Renal cortex interstitium (tissue), 11 donors: ENCODE results near the gene SRL. TPM values are rescaled to one million over a fixed set of nuclear protein-coding genes. Genes with fewer than 3 reads are reported as not detected.
"Not testable (repeated sequence)": the region's sequence is repeated elsewhere in the genome, so short reads cannot be mapped to it uniquely, and the experiment has no call there.

Experiments
- DNase-seq, 11 donors: peaks; one replicate each; pipeline ENCODE4 v3.0.0-alpha.2; 2013; ENCODE audit warnings: low read depth in 9 of 11, low spot score in 4 of 11; ENCODE audit errors: extremely low read depth in 1 of 11
- polyA plus RNA-seq, 3 donors: library from polyadenylated mRNA; unstranded; fragments of 120-200 nt; gene quantifications; one replicate each; pipeline ENCODE4 v1.2.1, GENCODE V29; 2013; ENCODE audit not compliant: insufficient read length in 3 of 3

The SRL gene
- polyA plus RNA-seq, 3 donors = 0.76 to 1.4 (median 0.98) TPM

- peak in 9 of 11 donors; percentile 42 to 85 (median 80) for DNase-seq
Observed at GRCh38 chr16:4263504-4264436, 21.9 kb upstream of the SRL start.

GRCh38 chr16:4262303-4262835, 20.5 kb upstream of the SRL start:
- no peak for DNase-seq

GRCh38 chr16:4261557-4262172, 19.8 kb upstream of the SRL start:
- DNase-seq = no peak

GRCh38 chr16:4260360-4260759, 18.5 kb upstream of the SRL start:
- DNase-seq = no peak

GRCh38 chr16:4257646-4258556, 16.0 kb upstream of the SRL start:
- no peak for DNase-seq

- DNase-seq = peak; percentile 95 to 100 (median 98)
Observed at GRCh38 chr16:4253394-4254150, 11.7 kb upstream of the SRL start.

GRCh38 chr16:4253012-4253393, 11.1 kb upstream of the SRL start:
- DNase-seq = not testable (repeated sequence)

GRCh38 chr16:4249530-4250308, 7.8 kb upstream of the SRL start:
- DNase-seq = no peak

GRCh38 chr16:4247460-4247784, 5.5 kb upstream of the SRL start:
- DNase-seq = no peak

- DNase-seq = no peak
Observed at GRCh38 chr16:4246777-4247459, 5.0 kb upstream of the SRL start.

GRCh38 chr16:4245077-4245791, 3.4 kb upstream of the SRL start:
- DNase-seq = no peak

- DNase-seq = no peak
Observed at GRCh38 chr16:4244254-4245076, 2.6 kb upstream of the SRL start.

GRCh38 chr16:4241258-4241927, 487 bp downstream of the SRL start:
- no peak for DNase-seq

GRCh38 chr16:4240624-4241023, 1.3 kb downstream of the SRL start:
- DNase-seq = no peak

GRCh38 chr16:4239682-4240175, 2.2 kb downstream of the SRL start:
- no peak for DNase-seq
